Vagina (tissue), 2 donors: ENCODE data around the gene KDM4C.
"Not testable (repeated sequence)": the region's sequence is repeated elsewhere in the genome, so short reads cannot be mapped to it uniquely, and the experiment has no call there.

Source experiments
- POLR2A ChIP-seq, 2 donors: fragments of 450-650 bp; IDR thresholded peaks; one replicate each; pipeline ENCODE4 v1.6.1; 2017; ENCODE audit warnings: antibody characterized with exemption in 2 of 2, mild to moderate bottlenecking in 2 of 2, moderate library complexity in 2 of 2
- POLR2AphosphoS5 ChIP-seq, 2 donors: sonication (generic); formaldehyde crosslinking; IDR thresholded peaks; one replicate each; pipeline ENCODE4 v1.9.0; 2017; ENCODE audit warnings: antibody characterized with exemption in 2 of 2, mild to moderate bottlenecking in 2 of 2, low read depth in 1 of 2; ENCODE audit not compliant: insufficient read depth in 1 of 2
- TF ChIP-seq, protein P1 (sequence below), 3 experiments: fragments of 450-650 bp in 2 of 3; fragments of 200-600 bp in 1 of 3; sonication (generic) in 1 of 3; IDR thresholded peaks; one replicate each; pipeline ENCODE4 v1.5.1; 2017 to 2019; ENCODE audit warnings: antibody characterized with exemption in 3 of 3, mild to moderate bottlenecking in 2 of 3, moderate library complexity in 2 of 3

- TF ChIP-seq, protein P1, sequence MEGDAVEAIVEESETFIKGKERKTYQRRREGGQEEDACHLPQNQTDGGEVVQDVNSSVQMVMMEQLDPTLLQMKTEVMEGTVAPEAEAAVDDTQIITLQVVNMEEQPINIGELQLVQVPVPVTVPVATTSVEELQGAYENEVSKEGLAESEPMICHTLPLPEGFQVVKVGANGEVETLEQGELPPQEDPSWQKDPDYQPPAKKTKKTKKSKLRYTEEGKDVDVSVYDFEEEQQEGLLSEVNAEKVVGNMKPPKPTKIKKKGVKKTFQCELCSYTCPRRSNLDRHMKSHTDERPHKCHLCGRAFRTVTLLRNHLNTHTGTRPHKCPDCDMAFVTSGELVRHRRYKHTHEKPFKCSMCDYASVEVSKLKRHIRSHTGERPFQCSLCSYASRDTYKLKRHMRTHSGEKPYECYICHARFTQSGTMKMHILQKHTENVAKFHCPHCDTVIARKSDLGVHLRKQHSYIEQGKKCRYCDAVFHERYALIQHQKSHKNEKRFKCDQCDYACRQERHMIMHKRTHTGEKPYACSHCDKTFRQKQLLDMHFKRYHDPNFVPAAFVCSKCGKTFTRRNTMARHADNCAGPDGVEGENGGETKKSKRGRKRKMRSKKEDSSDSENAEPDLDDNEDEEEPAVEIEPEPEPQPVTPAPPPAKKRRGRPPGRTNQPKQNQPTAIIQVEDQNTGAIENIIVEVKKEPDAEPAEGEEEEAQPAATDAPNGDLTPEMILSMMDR (IDR thresholded peaks at IDR 0.05), result not testable (repeated sequence)
- not testable (repeated sequence) for TF ChIP-seq POLR2A (IDR thresholded peaks at IDR 0.05); POLR2AphosphoS5 (IDR thresholded peaks at IDR 0.05; ENCODE audit: insufficient read depth in 1 of 2, low read depth in 1 of 2)
Observed at GRCh38 chr9:7030943-7031342, 273.2 kb downstream of the KDM4C start.
